OCI-LY3 (cell line): ENCODE measurements around the gene AGR2.

Experiments used
- H2AFZ ChIP-seq: fragments of 200-600, 300-600 bp; shearing (Covaris generic); 2 replicates; pipeline ENCODE4 v1.6.0; 2014; ENCODE audit warnings: antibody characterized with exemption, low read depth, low read length
- H3K27ac ChIP-seq: fragments of 200-600, 300-600 bp; sonication (generic); 2 replicates; pipeline ENCODE4 v1.5.1; 2014; ENCODE audit warnings: mild to moderate bottlenecking, low read length, moderate library complexity, mixed read lengths
- H3K27me3 ChIP-seq: fragments of 200-600, 300-600 bp; sonication (generic); 2 replicates; pipeline ENCODE4 v1.6.1; 2014; ENCODE audit warnings: low read depth, low read length, mixed read lengths
- H3K36me3 ChIP-seq: fragments of 200-600, 300-600 bp; sonication (generic); replicated peaks from 2 replicates; pipeline ENCODE3; 2014; ENCODE audit warnings: low read depth, low read length, mixed read lengths
- H3K4me1 ChIP-seq: fragments of 300-600, 200-600 bp; sonication (generic); 2 replicates; pipeline ENCODE4 v1.6.1; 2014; ENCODE audit warnings: low read length, mixed read lengths
- H3K4me2 ChIP-seq: fragments of 200-600, 300-600 bp; sonication (generic); 2 replicates; pipeline ENCODE4 v1.6.1; 2014; ENCODE audit warnings: low read length, mixed read lengths
- H3K4me3 ChIP-seq: fragments of 300-600, 200-600 bp; sonication (generic); 2 replicates; pipeline ENCODE4 v1.5.1; 2014; ENCODE audit warnings: antibody characterized with exemption, mild to moderate bottlenecking, low read length, moderate library complexity
- H3K79me2 ChIP-seq: fragments of 300-600, 200-600 bp; shearing (Covaris generic); 2 replicates; pipeline ENCODE4 v1.6.1; 2014; ENCODE audit warnings: mild to moderate bottlenecking, low read length, mixed read lengths
- H3K9ac ChIP-seq: fragments of 300-600, 200-600 bp; shearing (Covaris generic); 2 replicates; pipeline ENCODE4 v1.6.0; 2014; ENCODE audit warnings: mild to moderate bottlenecking, low read length, moderate library complexity
- H3K9me3 ChIP-seq: fragments of 200-600, 300-600 bp; shearing (Covaris generic); 2 replicates; pipeline ENCODE4 v1.6.1; 2014; ENCODE audit warnings: low read length, mixed read lengths; ENCODE audit not compliant: insufficient read depth
- H4K20me1 ChIP-seq: fragments of 200-600, 300-600 bp; sonication (generic); 2 replicates; pipeline ENCODE4 v1.6.1; 2016; ENCODE audit warnings: low read length, mixed read lengths; ENCODE audit not compliant: insufficient read depth
- CTCF ChIP-seq: fragments of 200-600, 300-600 bp; sonication (generic); IDR thresholded peaks from 2 replicates; pipeline ENCODE4 v1.5.1; 2014; ENCODE audit warnings: antibody characterized with exemption, low read length, low read depth
- EZH2phosphoT487 ChIP-seq: fragments of 200-600 bp; shearing (Covaris generic); IDR thresholded peaks from 2 replicates; pipeline ENCODE4 v1.6.1; 2018; ENCODE audit warnings: antibody characterized with exemption, mixed run types, low read depth

The AGR2 gene

GRCh38 chr7:16822029-16822428 lies 17.2 kb upstream of the AGR2 start:
- TF ChIP-seq CTCF (no peak), EZH2phosphoT487 (no peak)
- Histone ChIP-seq H3K27ac (no peak overlapping the region), H3K36me3 (no peaks in the 10 kb centered on the region), H3K79me2 (no peaks in the 10 kb centered on the region), H3K9ac (no peak overlapping the region), H3K9me3 (no peaks in the 10 kb centered on the region), H3K4me3 (no peak overlapping the region), H4K20me1 (no peaks in the 10 kb centered on the region), H2AFZ (no peak overlapping the region), H3K4me1 (peaks cover 9% of the 10 kb centered on the region), H3K4me2 (no peak overlapping the region), H3K27me3 (no peaks in the 10 kb centered on the region)

GRCh38 chr7:16818732-16819131 lies 13.9 kb upstream of the AGR2 start:
- no peak for TF ChIP-seq CTCF
- TF ChIP-seq EZH2phosphoT487: no peak
- no peak overlapping the region for H3K4me3 ChIP-seq

GRCh38 chr7:16817536-16817935 lies 12.7 kb upstream of the AGR2 start:
- Histone ChIP-seq H3K9ac (no peak overlapping the region), H3K27me3 (no peaks in the 10 kb centered on the region), H3K4me3 (no peak overlapping the region), H3K9me3 (no peaks in the 10 kb centered on the region), H3K4me2 (no peak overlapping the region), H3K79me2 (no peaks in the 10 kb centered on the region), H2AFZ (no peak overlapping the region), H3K36me3 (no peaks in the 10 kb centered on the region), H4K20me1 (no peaks in the 10 kb centered on the region), H3K27ac (no peak overlapping the region), H3K4me1 (peaks cover 4% of the 10 kb centered on the region)
- TF ChIP-seq CTCF: no peak
- TF ChIP-seq EZH2phosphoT487: no peak

More at GRCh38 chr7:16818732-16819131, 13.9 kb upstream of the AGR2 start:
- no peak overlapping the region for H2AFZ ChIP-seq
- H3K4me1 ChIP-seq: peaks cover 9% of the 10 kb centered on the region
- no peak overlapping the region for H3K27ac ChIP-seq
- no peaks in the 10 kb centered on the region for H3K36me3 ChIP-seq
- no peaks in the 10 kb centered on the region for H3K79me2 ChIP-seq
- H3K4me2 ChIP-seq: no peak overlapping the region
- no peaks in the 10 kb centered on the region for H3K27me3 ChIP-seq
- no peaks in the 10 kb centered on the region for H3K9me3 ChIP-seq
- no peak overlapping the region for H3K9ac ChIP-seq
- H4K20me1 ChIP-seq: no peaks in the 10 kb centered on the region

- Histone ChIP-seq H3K9ac (no peak overlapping the region), H3K27ac (no peak overlapping the region), H3K4me1 (peaks cover 5% of the 10 kb centered on the region), H3K9me3 (no peaks in the 10 kb centered on the region), H4K20me1 (no peaks in the 10 kb centered on the region), H3K36me3 (no peaks in the 10 kb centered on the region), H3K79me2 (no peaks in the 10 kb centered on the region), H2AFZ (no peak overlapping the region), H3K4me3 (no peak overlapping the region), H3K4me2 (no peak overlapping the region), H3K27me3 (no peaks in the 10 kb centered on the region)
- TF ChIP-seq CTCF (no peak), EZH2phosphoT487 (no peak)
These were observed 12.0 kb upstream of the AGR2 start for GRCh38 chr7:16816824-16817223.
